Kidney (tissue), 14 donors: ENCODE measurements around the gene CTNNA2. TPM values are rescaled to one million over a fixed set of nuclear protein-coding genes. Genes with fewer than 3 reads are reported as not detected.

Source experiments
- DNase-seq, 5 donors: peaks; one replicate each; pipeline ENCODE4 v3.0.0-alpha.2; 2013 to 2020
- FAIRE-seq: peaks from 2 replicates; lab custom pipeline; 2012; peaks lifted over from hg19 to GRCh38; lab: Jason Lieb, UNC
- H3K27ac ChIP-seq, 2 donors: one replicate each; pipeline ENCODE4 v1.7.0; 2013; ENCODE audit warnings: low read depth in 2 of 2, low read length in 2 of 2, inconsistent platforms in 1 of 2
- H3K27me3 ChIP-seq: one replicate; pipeline ENCODE4 v1.7.1; 2013; ENCODE audit warnings: low read length, inconsistent platforms; ENCODE audit not compliant: control insufficient read depth, insufficient read depth
- H3K36me3 ChIP-seq, 3 donors: one replicate each; pipeline versions ENCODE4 v1.7.0 to v1.7.1; 2013; ENCODE audit warnings: low read length in 3 of 3, control low read depth in 1 of 3, inconsistent platforms in 1 of 3; ENCODE audit not compliant: insufficient read depth in 3 of 3, control insufficient read depth in 2 of 3
- H3K4me1 ChIP-seq, 3 donors: one replicate each; pipeline versions ENCODE4 v1.7.0 to v1.7.1; 2013; ENCODE audit warnings: low read length in 3 of 3, inconsistent platforms in 1 of 3, low read depth in 1 of 3; ENCODE audit not compliant: control insufficient read depth in 2 of 3, insufficient read depth in 2 of 3
- H3K4me3 ChIP-seq, 3 donors: one replicate each; pipeline versions ENCODE4 v1.7.0 to v1.8.1; 2013; ENCODE audit warnings: low read length in 3 of 3, control low read depth in 1 of 3, inconsistent platforms in 1 of 3
- H3K9ac ChIP-seq, 3 donors: one replicate each; pipeline versions ENCODE4 v1.7.0 to v1.7.1; 2013; ENCODE audit warnings: low read length in 3 of 3, control low read depth in 1 of 3, inconsistent platforms in 1 of 3
- H3K9me3 ChIP-seq, 3 donors: one replicate each; pipeline versions ENCODE4 v1.7.0 to v1.7.1; 2013; ENCODE audit warnings: low read length in 3 of 3, control low read depth in 1 of 3, inconsistent platforms in 1 of 3; ENCODE audit not compliant: control insufficient read depth in 2 of 3, insufficient read depth in 1 of 3
- CTCF ChIP-seq: IDR thresholded peaks from 3 replicates; pipeline ENCODE4 v1.5.1; 2012; ENCODE audit warnings: mild to moderate bottlenecking, moderate library complexity, borderline replicate concordance; ENCODE audit not compliant: insufficient read depth; ENCODE audit errors: extremely low read depth
- intact Hi-C: fragments of 100-400 bp; cut with DNase I; formaldehyde crosslinking; loops from one replicate; pipeline ENCODE4 v1.11.1; 2022
- polyA plus RNA-seq: library from polyadenylated mRNA; stranded (reverse); fragments of 350-450 nt; fragmentation: Illumina TruSeq; extraction: RNeasy Lipid Tissue Mini Kit (QIAGEN cat#74804); gene quantifications from one replicate; pipeline ENCODE4 v1.2.3, GENCODE V29; 2014; ENCODE audit warnings: low read depth, low replicate concordance; ENCODE audit not compliant: insufficient read depth
- total RNA-seq: library from RNA; stranded (reverse); fragmentation: NEBNext Ultra II Directional; extraction: Animal tissue kit (Norgen Biotek cat#: 25700); gene quantifications from one replicate; pipeline ENCODE4 v1.2.1, GENCODE V29; 2021
- donor health status: control.
- donor health status: control.
- donor health status: control.
- donor health status: control.
- donor health status: control.
- donor health status: DM: yes; HTN: yes; CAD: no.
- donor health status: Normal renal cell carcinoma (clear cell type).

The CTNNA2 gene
- total and polyA plus RNA-seq, 2 donors from 2014 or later, result 0.47 TPM; not detected in 1

- DNase-seq (no peak), FAIRE-seq (no peak)
- Histone ChIP-seq H3K9ac (no peak overlapping the region), H3K36me3 (no peaks in the 10 kb centered on the region), H3K27ac (no peak overlapping the region), H3K4me3 (no peak overlapping the region), H3K9me3 (no peaks in the 10 kb centered on the region), H3K27me3 (no peaks in the 10 kb centered on the region), H3K4me1 (no peaks in the 10 kb centered on the region)
- intact Hi-C loops, result no loop called here
- no peak for TF ChIP-seq CTCF
Observed at GRCh38 chr2:79686884-79687283, 174.0 kb downstream of the CTNNA2 start.

DNA sequence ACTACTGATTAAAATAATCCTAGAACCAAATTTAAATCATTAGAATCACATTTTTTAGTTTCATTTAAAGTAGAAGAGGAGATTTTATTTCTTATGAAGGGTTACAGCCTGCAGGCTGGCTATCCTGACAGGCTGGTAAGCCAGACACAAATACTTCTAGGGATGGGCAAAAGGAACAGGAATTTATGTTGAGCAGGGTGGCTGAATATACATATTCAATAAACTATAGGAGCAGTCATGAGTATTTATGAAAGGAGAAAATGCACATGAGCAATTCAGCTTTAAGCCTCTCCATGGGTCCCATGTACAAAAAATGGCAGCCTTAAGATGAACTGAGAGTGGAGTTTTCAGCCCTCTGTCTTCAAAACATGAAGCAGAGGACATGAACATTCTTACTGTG is 182.4 kb downstream of the CTNNA2 start:
- no peak overlapping the region for H3K9ac ChIP-seq
- FAIRE-seq (no peak), DNase-seq (no peak)
- no peaks in the 10 kb centered on the region for H3K9me3 ChIP-seq
- no peak for TF ChIP-seq CTCF
- intact Hi-C loops, result no loop called here
- no peaks in the 10 kb centered on the region for H3K4me1 ChIP-seq
- no peaks in the 10 kb centered on the region for H3K36me3 ChIP-seq
- H3K27ac ChIP-seq, result no peak overlapping the region
- H3K4me3 ChIP-seq, result no peak overlapping the region
- H3K27me3 ChIP-seq, result no peaks in the 10 kb centered on the region

DNA sequence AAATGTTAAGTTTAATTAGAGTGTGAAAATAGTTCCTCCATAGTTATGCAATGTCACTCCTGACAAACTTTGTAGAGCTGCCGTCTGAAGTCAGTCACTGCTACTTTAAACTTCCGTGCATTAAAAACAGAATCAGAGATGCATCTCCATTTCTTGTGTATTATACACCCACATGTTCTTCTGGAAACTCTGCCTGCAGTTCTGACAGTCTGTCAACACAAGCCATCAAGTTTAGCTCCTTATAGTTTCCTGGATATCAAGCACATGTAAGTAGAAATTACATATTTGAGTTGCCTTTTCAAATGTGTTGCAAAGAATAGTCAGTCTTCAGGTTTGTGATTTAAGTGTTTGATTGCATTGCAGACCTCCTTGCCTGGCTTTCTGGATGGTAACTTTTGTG is 184.3 kb downstream of the CTNNA2 start:
- Histone ChIP-seq H3K4me1 (no peaks in the 10 kb centered on the region), H3K27me3 (no peaks in the 10 kb centered on the region), H3K4me3 (no peak overlapping the region), H3K27ac (no peak overlapping the region), H3K9me3 (no peaks in the 10 kb centered on the region), H3K36me3 (no peaks in the 10 kb centered on the region), H3K9ac (no peak overlapping the region)
- DNase-seq (no peak), FAIRE-seq (no peak)
- intact Hi-C loops, result no loop called here
- no peak for TF ChIP-seq CTCF

DNA sequence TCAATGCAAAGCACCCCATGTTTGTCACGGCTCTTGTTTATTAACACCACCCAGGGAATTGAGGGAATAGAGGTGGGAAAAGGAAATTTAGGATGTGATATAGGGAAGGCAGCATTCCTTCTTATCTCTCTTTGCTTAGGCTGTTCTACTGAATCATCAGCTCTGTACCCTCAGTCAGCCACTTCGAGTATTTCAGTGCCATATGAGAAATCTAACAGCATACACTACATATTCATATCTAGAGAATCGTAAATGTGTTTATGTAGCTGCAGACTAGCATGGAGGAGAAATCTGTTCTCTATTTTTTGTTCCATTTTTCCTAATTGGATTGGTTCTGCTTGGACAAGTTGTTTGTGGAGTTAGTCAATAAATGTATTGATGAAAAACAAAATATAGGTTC is 187.8 kb downstream of the CTNNA2 start:
- no peaks in the 10 kb centered on the region for H3K9me3 ChIP-seq
- no peak for TF ChIP-seq CTCF
- H3K27ac ChIP-seq, result no peak overlapping the region
- no peak for FAIRE-seq
- intact Hi-C loops, result no loop called here
- no peak for DNase-seq
- H3K36me3 ChIP-seq, result no peaks in the 10 kb centered on the region
- no peak overlapping the region for H3K9ac ChIP-seq
- no peaks in the 10 kb centered on the region for H3K4me1 ChIP-seq
- H3K27me3 ChIP-seq, result no peaks in the 10 kb centered on the region
- H3K4me3 ChIP-seq, result no peak overlapping the region
